GM18526 (cell line): ENCODE data around the gene UBAP1.

Experiments
- POLR2A ChIP-seq: IDR thresholded peaks from 3 replicates; pipeline ENCODE4 v1.6.1; 2011; ENCODE audit not compliant: insufficient read length; ENCODE audit errors: extremely low read depth

The UBAP1 gene

GRCh38 chr9:34279411-34279810, 100.6 kb downstream of the UBAP1 start:
- no peak for TF ChIP-seq POLR2A

DNA sequence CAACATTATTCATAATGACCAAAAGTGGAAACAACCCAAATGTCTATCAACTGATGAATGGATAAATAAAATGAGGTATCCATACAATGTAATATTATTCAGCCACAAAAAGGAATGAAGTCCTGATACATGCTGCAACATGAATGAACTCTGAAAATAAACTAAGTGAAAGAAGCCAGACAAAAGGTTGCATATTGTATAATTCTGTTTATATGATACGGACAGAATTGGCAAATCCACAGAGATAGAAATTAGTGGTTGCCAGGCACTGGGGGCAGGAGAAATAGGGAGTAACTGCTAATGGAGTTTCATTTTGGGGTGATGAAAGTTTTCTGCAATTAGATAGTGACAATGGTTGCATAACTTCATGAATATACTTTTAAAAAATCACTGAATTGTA, 103.3 kb downstream of the UBAP1 start:
- no peak for TF ChIP-seq POLR2A

- no peak for TF ChIP-seq POLR2A
Measured at GRCh38 chr9:34289159-34289558, 110.3 kb downstream of the UBAP1 start.

GRCh38 chr9:34291023-34291422, 112.2 kb downstream of the UBAP1 start:
- no peak for TF ChIP-seq POLR2A

GRCh38 chr9:34291423-34291822, 112.6 kb downstream of the UBAP1 start:
- no peak for TF ChIP-seq POLR2A

GRCh38 chr9:34292552-34292951, 113.7 kb downstream of the UBAP1 start:
- TF ChIP-seq POLR2A: no peak
